Lower lobe of right lung (tissue), 2 donors: ENCODE measurements around the gene PCNT. TPM values are rescaled to one million over a fixed set of nuclear protein-coding genes. Genes with fewer than 3 reads are reported as not detected.
A peak's percentile ranks its signal among the peaks of the same experiment; 100 is the strongest.

Experiments
- ATAC-seq, 2 donors: fragments of 200-7000 bp; cut with Tn5 transposase; one replicate each; pipeline ENCODE4 v1.9.1; 2020 to 2022; ENCODE audit warnings: mild to moderate bottlenecking in 2 of 2, moderate library complexity in 2 of 2
- DNase-seq: peaks from one replicate; pipeline ENCODE4 v3.0.0-alpha.2; 2020
- H3K27ac ChIP-seq: fragments of 200-600 bp; one replicate; pipeline ENCODE4 v1.8.0; 2022
- H3K27me3 ChIP-seq: fragments of 200-600 bp; one replicate; pipeline ENCODE4 v1.8.0; 2022; ENCODE audit warnings: low read depth
- H3K36me3 ChIP-seq: fragments of 200-600 bp; one replicate; pipeline ENCODE4 v1.8.0; 2022; ENCODE audit warnings: mild to moderate bottlenecking
- H3K4me1 ChIP-seq: fragments of 200-600 bp; one replicate; pipeline ENCODE4 v1.8.0; 2022
- H3K4me3 ChIP-seq: fragments of 200-600 bp; one replicate; pipeline ENCODE4 v1.8.0; 2022; ENCODE audit warnings: mild to moderate bottlenecking
- H3K9me3 ChIP-seq: fragments of 200-600 bp; one replicate; pipeline ENCODE4 v1.8.0; 2022
- intact Hi-C: fragments of 100-400 bp; cut with DNase I; formaldehyde crosslinking; loops from one replicate; pipeline ENCODE4 v1.11.0; 2022
- total RNA-seq: library from RNA; stranded (reverse); fragmentation: NEBNext Ultra II Directional; extraction: Animal tissue kit (Norgen Biotek cat#: 25700); gene quantifications from one replicate; pipeline ENCODE4 v1.2.1, GENCODE V29; 2021
- TF ChIP-seq, protein P1 (sequence below): fragments of 200-600 bp; IDR thresholded peaks from one replicate; pipeline ENCODE4 v1.8.0; 2022; ENCODE audit warnings: antibody characterized with exemption, mild to moderate bottlenecking
- donor health status: DM: no; HTN: yes; CAD: no; lungs with severe emphysema.

The PCNT gene
- total RNA-seq, 1 donor from 2014 or later, result 36.5 TPM

DNA sequence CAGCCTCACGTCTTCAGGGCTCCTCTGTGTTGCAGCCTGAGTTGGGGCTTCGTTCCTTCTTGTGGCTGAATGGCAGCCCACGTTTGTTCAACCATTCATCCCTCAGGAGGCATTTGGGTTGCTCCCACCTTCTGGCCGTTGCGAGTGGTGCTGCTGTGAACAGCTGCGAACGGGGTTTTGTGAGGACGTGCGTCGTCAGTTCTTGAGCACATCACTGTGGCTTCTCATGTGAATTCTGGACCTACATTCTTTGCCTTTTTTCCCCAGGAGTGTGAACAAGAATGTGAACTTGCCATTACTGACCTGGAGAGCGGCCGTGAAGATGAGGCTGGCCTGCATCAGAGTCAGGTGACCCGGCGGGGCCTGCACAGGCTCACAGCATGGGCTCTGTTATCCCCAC is 21.9 kb downstream of the PCNT start:
- no peak overlapping the region for H3K27ac ChIP-seq
- TF ChIP-seq, protein P1, sequence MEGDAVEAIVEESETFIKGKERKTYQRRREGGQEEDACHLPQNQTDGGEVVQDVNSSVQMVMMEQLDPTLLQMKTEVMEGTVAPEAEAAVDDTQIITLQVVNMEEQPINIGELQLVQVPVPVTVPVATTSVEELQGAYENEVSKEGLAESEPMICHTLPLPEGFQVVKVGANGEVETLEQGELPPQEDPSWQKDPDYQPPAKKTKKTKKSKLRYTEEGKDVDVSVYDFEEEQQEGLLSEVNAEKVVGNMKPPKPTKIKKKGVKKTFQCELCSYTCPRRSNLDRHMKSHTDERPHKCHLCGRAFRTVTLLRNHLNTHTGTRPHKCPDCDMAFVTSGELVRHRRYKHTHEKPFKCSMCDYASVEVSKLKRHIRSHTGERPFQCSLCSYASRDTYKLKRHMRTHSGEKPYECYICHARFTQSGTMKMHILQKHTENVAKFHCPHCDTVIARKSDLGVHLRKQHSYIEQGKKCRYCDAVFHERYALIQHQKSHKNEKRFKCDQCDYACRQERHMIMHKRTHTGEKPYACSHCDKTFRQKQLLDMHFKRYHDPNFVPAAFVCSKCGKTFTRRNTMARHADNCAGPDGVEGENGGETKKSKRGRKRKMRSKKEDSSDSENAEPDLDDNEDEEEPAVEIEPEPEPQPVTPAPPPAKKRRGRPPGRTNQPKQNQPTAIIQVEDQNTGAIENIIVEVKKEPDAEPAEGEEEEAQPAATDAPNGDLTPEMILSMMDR, result no peak
- intact Hi-C loops, result no loop called here
- DNase-seq (no peak), ATAC-seq (no peak)
- H3K36me3 ChIP-seq, result peaks cover 57% of the 10 kb centered on the region
- H3K9me3 ChIP-seq, result no peaks in the 10 kb centered on the region
- no peaks in the 10 kb centered on the region for H3K27me3 ChIP-seq
- no peak overlapping the region for H3K4me3 ChIP-seq
- no peaks in the 10 kb centered on the region for H3K4me1 ChIP-seq

DNA sequence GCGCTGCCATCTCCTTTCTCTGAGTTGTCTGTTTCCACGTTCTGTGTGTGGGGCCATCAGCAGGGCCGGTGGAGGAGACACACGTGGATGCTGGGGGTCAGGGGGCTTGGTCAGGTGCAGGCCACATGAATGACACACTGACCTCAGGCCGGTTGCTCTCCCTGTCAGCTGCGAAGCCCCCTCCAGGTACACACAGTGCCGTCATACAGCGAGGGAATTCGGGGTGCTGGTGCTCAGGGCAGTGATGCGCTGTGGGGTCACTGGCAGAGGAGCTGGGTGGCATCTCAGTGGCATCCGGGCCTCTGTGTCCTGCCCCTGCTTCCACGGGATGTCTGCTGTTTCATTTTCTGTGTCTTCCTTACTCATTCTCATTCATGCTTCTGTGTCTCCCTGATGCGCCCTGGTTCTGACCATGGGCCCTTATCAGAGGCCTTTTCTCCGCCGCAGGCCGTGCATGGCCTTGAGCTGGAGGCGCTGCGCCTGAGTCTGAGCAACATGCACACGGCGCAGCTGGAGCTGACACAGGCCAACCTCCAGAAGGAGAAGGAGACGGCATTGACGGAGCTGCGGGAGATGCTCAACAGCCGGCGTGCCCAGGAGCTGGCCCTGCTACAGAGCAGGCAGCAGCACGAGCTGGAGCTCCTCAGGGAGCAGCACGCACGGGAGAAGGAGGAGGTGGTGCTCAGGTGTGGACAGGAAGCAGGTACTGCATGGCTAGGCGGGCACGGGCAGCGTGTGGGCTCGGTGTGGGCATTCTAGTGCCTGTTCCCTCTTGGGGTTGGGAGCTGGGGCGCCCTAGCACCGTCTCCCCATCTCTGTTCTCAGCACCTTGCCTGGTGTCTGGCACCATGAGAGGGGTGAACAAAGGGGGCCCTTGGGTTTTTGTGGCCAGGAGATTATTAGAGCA is 22.6 kb downstream of the PCNT start:
- intact Hi-C loops, result no loop called here
- H3K4me1 ChIP-seq, result no peaks in the 10 kb centered on the region
- TF ChIP-seq, protein P1, result no peak
- DNase-seq (no peak), ATAC-seq (peak in 1 of 2 donors; percentile 29)
- no peaks in the 10 kb centered on the region for H3K9me3 ChIP-seq
- H3K27ac ChIP-seq, result no peak overlapping the region
- H3K27me3 ChIP-seq, result no peaks in the 10 kb centered on the region
- H3K36me3 ChIP-seq, result peaks cover 64% of the 10 kb centered on the region
- no peak overlapping the region for H3K4me3 ChIP-seq

DNA sequence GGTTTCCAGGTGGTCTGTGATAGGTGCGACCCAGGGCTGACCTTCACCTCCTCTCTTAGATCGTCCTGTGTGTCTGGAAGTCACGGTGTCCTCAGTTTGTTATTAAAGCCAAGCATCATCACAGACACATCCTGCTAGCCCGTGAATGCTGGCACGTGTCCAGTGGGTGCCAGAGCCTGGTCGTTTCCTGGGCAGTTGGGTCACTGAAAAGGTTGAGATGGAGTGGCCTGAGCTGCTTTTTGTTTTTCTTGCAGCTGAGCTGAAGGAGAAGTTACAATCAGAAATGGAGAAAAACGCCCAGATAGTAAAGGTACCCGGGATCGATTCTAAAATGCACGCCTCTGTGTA is 23.2 kb downstream of the PCNT start:
- TF ChIP-seq, protein P1, result no peak
- Histone ChIP-seq H3K27me3 (no peaks in the 10 kb centered on the region), H3K27ac (no peak overlapping the region), H3K36me3 (peaks cover 70% of the 10 kb centered on the region), H3K9me3 (no peaks in the 10 kb centered on the region), H3K4me3 (no peak overlapping the region), H3K4me1 (no peaks in the 10 kb centered on the region)
- DNase-seq (no peak), ATAC-seq (no peak)
- intact Hi-C loops, result no loop called here

DNA sequence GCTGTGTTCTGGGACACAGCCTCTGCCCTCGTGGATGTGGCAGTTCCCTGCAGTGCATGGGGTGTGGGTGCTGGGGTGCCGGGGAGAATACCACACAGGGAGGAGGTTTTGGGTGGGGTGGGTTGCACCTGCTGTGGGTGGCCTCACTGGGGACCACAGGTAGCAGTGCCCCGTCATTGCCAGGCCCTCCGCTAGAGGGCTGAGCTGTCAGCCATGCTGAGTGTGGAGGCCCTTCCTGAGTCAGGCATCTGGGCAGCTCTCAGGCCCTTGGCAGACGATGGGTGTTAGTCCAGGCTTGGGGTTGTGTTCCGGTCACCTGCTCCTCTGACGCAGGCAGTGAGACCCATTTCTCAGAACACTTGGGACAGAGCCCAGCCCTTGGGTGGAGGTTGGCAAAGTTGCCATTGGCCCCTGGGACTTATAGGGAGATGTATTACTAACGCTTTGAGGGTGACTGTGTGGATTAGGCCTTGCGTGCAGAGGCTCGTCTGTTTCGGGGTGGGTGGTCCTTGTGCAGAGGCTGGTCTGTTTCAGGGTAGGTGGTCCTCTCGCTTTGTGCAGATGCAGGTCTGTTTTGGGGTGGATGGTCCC is 23.9 kb downstream of the PCNT start:
- TF ChIP-seq, protein P1, result no peak
- Histone ChIP-seq H3K36me3 (peaks cover 77% of the 10 kb centered on the region), H3K4me1 (no peaks in the 10 kb centered on the region), H3K27me3 (no peaks in the 10 kb centered on the region), H3K4me3 (no peak overlapping the region), H3K9me3 (no peaks in the 10 kb centered on the region), H3K27ac (no peak overlapping the region)
- intact Hi-C loops, result no loop called here
- ATAC-seq (peak in 1 of 2 donors; percentile 34), DNase-seq (no peak)

DNA sequence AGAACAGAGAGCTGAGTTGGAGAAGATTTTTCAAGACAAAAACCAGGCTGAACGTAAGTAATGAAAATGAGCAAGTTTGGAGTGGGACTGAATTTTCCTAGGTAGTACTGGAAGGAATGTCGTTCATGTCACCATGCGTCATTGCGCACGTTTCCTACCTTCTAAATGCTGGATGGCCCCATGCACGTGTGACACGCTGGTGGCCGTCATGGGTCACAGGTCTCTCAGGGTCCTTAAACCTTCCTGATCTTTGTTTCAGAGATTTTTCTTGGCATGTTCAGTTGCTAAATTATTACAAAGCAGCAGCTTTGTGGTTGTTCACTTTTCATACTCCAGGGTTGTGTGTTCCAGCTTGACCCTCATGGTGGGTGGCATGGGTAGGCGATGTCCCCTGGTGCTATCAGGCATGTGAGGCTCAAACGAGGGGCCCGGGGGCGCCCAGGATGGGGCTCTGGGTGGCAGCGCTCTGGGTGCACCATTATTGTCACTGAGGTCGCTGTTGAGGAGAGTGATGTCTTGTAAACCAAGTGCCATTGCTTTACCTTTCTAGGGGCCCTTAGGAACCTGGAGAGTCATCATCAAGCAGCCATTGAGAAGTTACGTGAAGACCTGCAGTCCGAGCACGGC is 25.3 kb downstream of the PCNT start:
- Histone ChIP-seq H3K9me3 (no peaks in the 10 kb centered on the region), H3K4me3 (no peak overlapping the region), H3K27me3 (no peaks in the 10 kb centered on the region), H3K27ac (no peak overlapping the region), H3K36me3 (peaks cover 89% of the 10 kb centered on the region), H3K4me1 (no peaks in the 10 kb centered on the region)
- DNase-seq (no peak), ATAC-seq (no peak)
- intact Hi-C loops, result no loop called here
- TF ChIP-seq, protein P1, result no peak
